H9 (cell line): ENCODE data around the gene SLC35F2. TPM values are rescaled to one million over a fixed set of nuclear protein-coding genes. Genes with fewer than 3 reads are reported as not detected.

ENCODE experiments used
- DNase-seq: peaks from one replicate; pipeline ENCODE4 v3.0.0-alpha.2; 2017
- H2AFZ ChIP-seq: one replicate; pipeline ENCODE4 v1.6.1; 2013; ENCODE audit warnings: mild to moderate bottlenecking, low read length, control low read depth, moderate library complexity
- H2AK5ac ChIP-seq: 2 replicates; pipeline ENCODE4 v1.6.1; 2013; ENCODE audit warnings: low read length, control low read depth, mixed read lengths; ENCODE audit not compliant: insufficient read length
- H2BK120ac ChIP-seq: one replicate; pipeline ENCODE4 v1.6.1; 2013; ENCODE audit warnings: low read depth, mild to moderate bottlenecking, low read length, control low read depth, inconsistent platforms; ENCODE audit not compliant: poor library complexity, severe bottlenecking
- H2BK12ac ChIP-seq: 2 replicates; pipeline ENCODE4 v1.6.1; 2013; ENCODE audit warnings: low read length, control low read depth, mixed read lengths, low read depth; ENCODE audit not compliant: insufficient read length
- H2BK15ac ChIP-seq: 2 replicates; pipeline ENCODE4 v1.6.1; 2013; ENCODE audit warnings: low read depth, low read length, control low read depth
- H2BK20ac ChIP-seq: one replicate; pipeline ENCODE4 v1.6.1; 2013; ENCODE audit warnings: low read depth, mild to moderate bottlenecking, low read length, control low read depth, inconsistent platforms; ENCODE audit not compliant: poor library complexity, severe bottlenecking
- H2BK5ac ChIP-seq: 2 replicates; pipeline ENCODE4 v1.6.1; 2013; ENCODE audit warnings: low read length, control low read depth, mixed read lengths; ENCODE audit not compliant: insufficient read length
- H3K14ac ChIP-seq: 2 replicates; pipeline ENCODE4 v1.6.1; 2013; ENCODE audit warnings: low read length, control low read depth; ENCODE audit not compliant: insufficient read depth
- H3K18ac ChIP-seq: 2 replicates; pipeline ENCODE4 v1.6.1; 2013; ENCODE audit warnings: low read depth, mild to moderate bottlenecking, mixed read lengths, low read length, control low read depth; ENCODE audit not compliant: insufficient read length
- H3K23ac ChIP-seq: 2 replicates; pipeline ENCODE4 v1.6.1; 2013; ENCODE audit warnings: low read length, control low read depth, mixed read lengths, low read depth; ENCODE audit not compliant: insufficient read length
- H3K23me2 ChIP-seq: 2 replicates; pipeline ENCODE4 v1.6.1; 2013; ENCODE audit warnings: low read depth, mild to moderate bottlenecking, mixed read lengths, low read length, control low read depth; ENCODE audit not compliant: insufficient read length, poor library complexity, severe bottlenecking
- H3K27ac ChIP-seq: 2 replicates; pipeline ENCODE4 v1.5.1; 2013; ENCODE audit warnings: low read length, control low read depth, mixed read lengths, low read depth; ENCODE audit not compliant: insufficient read length
- H3K27me3 ChIP-seq: 2 replicates; pipeline ENCODE4 v1.6.1; 2013; ENCODE audit warnings: low read length, control low read depth, inconsistent platforms; ENCODE audit not compliant: insufficient read depth
- H3K4ac ChIP-seq: 2 replicates; pipeline ENCODE4 v1.6.1; 2013; ENCODE audit warnings: low read depth, mild to moderate bottlenecking, control low read depth, inconsistent platforms, low read length, moderate library complexity
- H3K4me1 ChIP-seq: 2 replicates; pipeline ENCODE4 v1.6.1; 2013; ENCODE audit warnings: low read length, control low read depth, inconsistent platforms; ENCODE audit not compliant: insufficient read depth
- H3K4me2 ChIP-seq: 2 replicates; pipeline ENCODE4 v1.6.1; 2013; ENCODE audit warnings: low read length, control low read depth, mixed read lengths; ENCODE audit not compliant: insufficient read length, insufficient read depth
- H3K56ac ChIP-seq: 2 replicates; pipeline ENCODE4 v1.6.1; 2013; ENCODE audit warnings: low read depth, mild to moderate bottlenecking, mixed read lengths, low read length, control low read depth; ENCODE audit not compliant: insufficient read length
- H3K79me1 ChIP-seq: 2 replicates; pipeline ENCODE4 v1.6.1; 2013; ENCODE audit warnings: low read depth, mild to moderate bottlenecking, moderate library complexity, low read length, control low read depth, inconsistent platforms; ENCODE audit not compliant: insufficient read depth, poor library complexity, severe bottlenecking
- H3K79me2 ChIP-seq: 2 replicates; pipeline ENCODE4 v1.6.1; 2013; ENCODE audit warnings: low read length, control low read depth, inconsistent platforms; ENCODE audit not compliant: insufficient read depth
- H3K9ac ChIP-seq: 2 replicates; pipeline ENCODE4 v1.6.1; 2013; ENCODE audit warnings: low read length, control low read depth, mixed read lengths; ENCODE audit not compliant: insufficient read length; ENCODE audit errors: extremely low read depth
- H3K9me3 ChIP-seq: one replicate; pipeline ENCODE4 v1.6.1; 2013; ENCODE audit warnings: low read depth, low read length, inconsistent platforms; ENCODE audit not compliant: control insufficient read depth
- H3T11ph ChIP-seq: one replicate; pipeline ENCODE4 v1.6.1; 2013; ENCODE audit warnings: mild to moderate bottlenecking, low read length, control low read depth, inconsistent platforms
- H4K20me1 ChIP-seq: one replicate; pipeline ENCODE4 v1.6.1; 2013; ENCODE audit not compliant: control insufficient read depth, insufficient read length, insufficient read depth
- H4K5ac ChIP-seq: 2 replicates; pipeline ENCODE4 v1.6.1; 2013; ENCODE audit warnings: low read depth, mild to moderate bottlenecking, mixed read lengths, low read length, control low read depth; ENCODE audit not compliant: insufficient read length
- H4K8ac ChIP-seq: replicated peaks from 2 replicates; pipeline ENCODE4 v1.6.1; 2013; ENCODE audit warnings: low read length, control low read depth, mixed read lengths, low read depth; ENCODE audit not compliant: insufficient read length
- H4K91ac ChIP-seq: 2 replicates; pipeline ENCODE4 v1.6.1; 2013; ENCODE audit warnings: low read depth, mild to moderate bottlenecking, moderate library complexity, mixed read lengths, low read length, control low read depth; ENCODE audit not compliant: insufficient read length
- H3K27ac Mint-ChIP-seq, 3 experiments: 2 replicates in 2 of 3; 3 replicates in 1 of 3; pipeline ENCODE4 v1.8.0; 2020 to 2021; ENCODE audit warnings: mixed read lengths in 3 of 3, mild to moderate bottlenecking in 1 of 3, moderate library complexity in 1 of 3
- H3K27me3 Mint-ChIP-seq: 2 replicates; pipeline ENCODE4 v1.8.0; 2021; ENCODE audit warnings: low read depth, mild to moderate bottlenecking, moderate library complexity, mixed read lengths
- H3K36me3 Mint-ChIP-seq, 3 experiments: 2 replicates in 2 of 3; 3 replicates in 1 of 3; pipeline ENCODE4 v1.8.0; 2020 to 2021; ENCODE audit warnings: low read depth in 3 of 3, mixed read lengths in 3 of 3; ENCODE audit not compliant: insufficient read depth in 1 of 3
- H3K4me1 Mint-ChIP-seq, 2 experiments: 2 replicates each; pipeline ENCODE4 v1.8.0; 2020; ENCODE audit warnings: mixed read lengths in 2 of 2
- H3K4me3 Mint-ChIP-seq, 2 experiments: 2 replicates in 1 of 2; 3 replicates in 1 of 2; pipeline ENCODE4 v1.8.0; 2020 to 2021; ENCODE audit warnings: mild to moderate bottlenecking in 2 of 2, mixed read lengths in 2 of 2, moderate library complexity in 1 of 2
- H3K9me3 Mint-ChIP-seq, 2 experiments: 2 replicates in 1 of 2; 3 replicates in 1 of 2; pipeline ENCODE4 v1.8.0; 2020; ENCODE audit warnings: mild to moderate bottlenecking in 2 of 2, mixed read lengths in 2 of 2, moderate library complexity in 1 of 2
- CTCF ChIP-seq: fragments of 200-600 bp; sonication (generic); conservative IDR thresholded peaks from 3 replicates; pipeline ENCODE4 v1.8.0; 2021; ENCODE audit warnings: antibody characterized with exemption, mild to moderate bottlenecking
- WGBS: extraction: QIAGEN DNeasy Blood & Tissue Kit; methylation state at CpG from one replicate; pipeline ENCODE4 v1.1.7; 2013; ENCODE audit warnings: missing lambda C conversion rate, low lambda C conversion rate, mixed read lengths; ENCODE audit not compliant: insufficient read length; ENCODE audit errors: extremely low coverage; 5-methylcytosine and 5-hydroxymethylcytosine counted together
- total RNA-seq: library from RNA; stranded (reverse); gene quantifications from 2 replicates; pipeline ENCODE4 v1.2.1, GENCODE V29; 2021

Gene SLC35F2
- total RNA-seq, 1 experiment from 2014 or later, result 24.0 TPM

- no peak overlapping the region for H4K91ac ChIP-seq
- Mint-ChIP-seq H3K4me3 (no peak overlapping the region), H3K4me1 (no peaks in the 10 kb centered on the region), H3K27ac (no peak overlapping the region), H3K9me3 (no peaks in the 10 kb centered on the region), H3K36me3 (no peaks in the 10 kb centered on the region), H3K27me3 (no peaks in the 10 kb centered on the region)
- no peak for TF ChIP-seq CTCF
- no peak overlapping the region for H3T11ph ChIP-seq
- H3K18ac ChIP-seq, result no peak overlapping the region
- no peaks in the 10 kb centered on the region for H3K79me2 ChIP-seq
- no peaks in the 10 kb centered on the region for H3K4me1 ChIP-seq
- H2BK5ac ChIP-seq, result no peak overlapping the region
- H3K9ac ChIP-seq, result no peak overlapping the region
- H2BK20ac ChIP-seq, result no peak overlapping the region
- no peaks in the 10 kb centered on the region for H4K20me1 ChIP-seq
- H4K8ac ChIP-seq, result no peak overlapping the region
- no peak overlapping the region for H3K56ac ChIP-seq
- H3K23ac ChIP-seq, result no peak overlapping the region
- H2AK5ac ChIP-seq, result no peak overlapping the region
- H4K5ac ChIP-seq, result no peak overlapping the region
- H3K27ac ChIP-seq, result no peak overlapping the region
- WGBS, result no CpG with 5 or more reads among the region's 2 CpGs
- DNase-seq, result no peak
- H2BK120ac ChIP-seq, result no peak overlapping the region
- H3K27me3 ChIP-seq, result no peaks in the 10 kb centered on the region
- no peaks in the 10 kb centered on the region for H3K9me3 ChIP-seq
- no peaks in the 10 kb centered on the region for H3K79me1 ChIP-seq
- no peaks in the 10 kb centered on the region for H3K23me2 ChIP-seq
- H3K4ac ChIP-seq, result no peak overlapping the region
- no peak overlapping the region for H2BK12ac ChIP-seq
- H3K14ac ChIP-seq, result no peak overlapping the region
- H2AFZ ChIP-seq, result no peak overlapping the region
- no peak overlapping the region for H2BK15ac ChIP-seq
- H3K4me2 ChIP-seq, result no peak overlapping the region
Observed at GRCh38 chr11:107816028-107816427, 42.6 kb downstream of the SLC35F2 start.
